Measurements from ENCODE around the gene CYP4A22. TPM values are rescaled to one million over a fixed set of nuclear protein-coding genes. Genes with fewer than 3 reads are reported as not detected.

Gene CYP4A22
- total and polyA plus RNA-seq, 8 donors = not detected

GRCh38 chr1:47186267-47187185, 49.3 kb downstream of the CYP4A22 start:
- H3K27ac ChIP-seq = no peak overlapping the region
- WGBS, 5 donors = 93 to 96% (median 96%) methylated on average over 8 to 13 of the region's 13 CpGs
- H3K4me1 ChIP-seq = peaks cover 15 to 64% (median 26%) of the 10 kb centered on the region in 4 donors
- intact Hi-C loops (cut with DNase I; ENCODE audit: low total_unique reads) = loop anchor here (10.0 kb wide), 2 partner anchors 78 to 518 kb away; no protein-coding TSS in a partner anchor
- TF ChIP-seq POLR2A (IDR thresholded peaks at IDR 0.05) = no peak
- TF ChIP-seq EP300 (IDR thresholded peaks at IDR 0.05) = no peak
- TF ChIP-seq POLR2AphosphoS5 (IDR thresholded peaks at IDR 0.05) = no peak
- TF ChIP-seq CTCF (IDR thresholded peaks at IDR 0.05) = no peak
- peaks cover 0 to 7% (median 3%) of the 10 kb centered on the region in 3 donors for H3K27me3 ChIP-seq
- peak in 1 of 2 donors; percentile 20 for DNase-seq
- H3K36me3 ChIP-seq = no peaks in the 10 kb centered on the region
- no peaks in the 10 kb centered on the region for H3K9me3 ChIP-seq
- peak overlapping the region in 1 of 4 donors; percentile 47 for H3K4me3 ChIP-seq

GRCh38 chr1:47187231-47187925, 50.1 kb downstream of the CYP4A22 start:
- no peaks in the 10 kb centered on the region for H3K9me3 ChIP-seq
- peaks cover 0 to under 1% (median 0%) of the 10 kb centered on the region in 3 donors for H3K27me3 ChIP-seq
- WGBS, 5 donors = 83 to 89% (median 86%) methylated on average over 12 of the region's 12 CpGs
- H3K4me1 ChIP-seq = peaks cover 19 to 64% (median 29%) of the 10 kb centered on the region in 4 donors
- H3K36me3 ChIP-seq = no peaks in the 10 kb centered on the region
- DNase-seq = peak in 1 of 2 donors; percentile 21
- TF ChIP-seq POLR2AphosphoS5 (IDR thresholded peaks at IDR 0.05) = no peak
- no peak for TF ChIP-seq EP300 (IDR thresholded peaks at IDR 0.05)
- TF ChIP-seq POLR2A (IDR thresholded peaks at IDR 0.05) = no peak
- TF ChIP-seq CTCF (IDR thresholded peaks at IDR 0.05) = no peak
- intact Hi-C loops (cut with DNase I; ENCODE audit: low total_unique reads) = loop anchor here (10.0 kb wide), 2 partner anchors 77 to 517 kb away; no protein-coding TSS in a partner anchor
- peak overlapping the region in 2 of 5 donors; percentile 12 to 84 for H3K27ac ChIP-seq
- H3K4me3 ChIP-seq = peak overlapping the region in 2 of 4 donors; percentile 25 to 47

GRCh38 chr1:47187926-47188250, 50.6 kb downstream of the CYP4A22 start:
- DNase-seq = no peak
- H3K36me3 ChIP-seq = no peaks in the 10 kb centered on the region
- H3K4me1 ChIP-seq = peaks cover 22 to 64% (median 33%) of the 10 kb centered on the region in 4 donors
- TF ChIP-seq POLR2AphosphoS5 (IDR thresholded peaks at IDR 0.05) = no peak
- TF ChIP-seq EP300 (IDR thresholded peaks at IDR 0.05) = no peak
- TF ChIP-seq CTCF (IDR thresholded peaks at IDR 0.05) = no peak
- no peak for TF ChIP-seq POLR2A (IDR thresholded peaks at IDR 0.05)
- intact Hi-C loops (cut with DNase I; ENCODE audit: low total_unique reads) = loop anchor here (10.0 kb wide), 2 partner anchors 77 to 517 kb away; no protein-coding TSS in a partner anchor
- 80 to 95% (median 89%) methylated on average over 2 of the region's 2 CpGs for WGBS, 5 donors
- H3K27ac ChIP-seq = peak overlapping the region in 2 of 5 donors; percentile 12 to 84
- no peaks in the 10 kb centered on the region for H3K9me3 ChIP-seq
- H3K4me3 ChIP-seq = peak overlapping the region in 2 of 4 donors; percentile 25 to 47
- H3K27me3 ChIP-seq = no peaks in the 10 kb centered on the region
